ENCODE measurements around the gene GLB1L2. TPM values are rescaled to one million over a fixed set of nuclear protein-coding genes. Genes with fewer than 3 reads are reported as not detected.

Gene GLB1L2
- total RNA-seq, 1 experiment from 2014 or later, result 27.1 TPM

GRCh38 chr11:134340354-134340964 is 8.7 kb downstream of the GLB1L2 start:
- Histone ChIP-seq H3K4me1 (ENCODE audit: control insufficient read depth in 1 of 2, insufficient read depth in 2 of 2, low read length in 2 of 2) (peaks cover 4 to 23% of the 10 kb centered on the region in 2 experiments; a peak in 3 of 4 replicates), H3K27me3 (ENCODE audit: insufficient read depth, low read length) (no peaks in the 10 kb centered on the region), H2AFZ (ENCODE audit: low read depth, low read length, poor library complexity, severe bottlenecking) (no peak overlapping the region), H3K9me2 (ENCODE audit: insufficient read depth) (no peaks in the 10 kb centered on the region), H3K27ac (ENCODE audit: low read depth, low read length) (no peak overlapping the region), H3K4me2 (ENCODE audit: low read length) (peak overlapping the region; percentile 46; the same call in 1 of the 2 replicates), H3K36me3 (ENCODE audit: control insufficient read depth in 1 of 2, insufficient read depth in 2 of 2, low read length in 2 of 2) (no peaks in the 10 kb centered on the region), H3K79me2 (ENCODE audit: insufficient read depth, low read length) (no peaks in the 10 kb centered on the region), H3K4me3 (replicated peaks in 1 of 2; ENCODE audit: low read depth in 1 of 2, low read length in 2 of 2) (no peak overlapping the region), H4K20me1 (ENCODE audit: insufficient read depth) (no peaks in the 10 kb centered on the region), H3K9ac (ENCODE audit: low read length) (no peak overlapping the region), H3K9me3 (ENCODE audit: control insufficient read depth in 1 of 2, insufficient read depth in 1 of 2, low read depth in 1 of 2, low read length in 2 of 2) (no peaks in the 10 kb centered on the region)
- RAD21 ChIA-PET (ENCODE audit: low non-redundant PET in 1 of 2, low total read pairs in 2 of 2, uncharacterized antibody in 2 of 2, unreplicated experiment in 2 of 2), result no interaction called here
- no peak for TF ChIP-seq CEBPB (IDR thresholded peaks at IDR 0.05; ENCODE audit: low read depth)
- no peak for TF ChIP-seq POLR2A (IDR thresholded peaks at IDR 0.05; ENCODE audit: borderline replicate concordance, extremely low read depth, insufficient read depth, insufficient read length)
- no peak for TF ChIP-seq RAD21 (IDR thresholded peaks at IDR 0.05; ENCODE audit: low read depth)
- TF ChIP-seq FOSL1 (IDR thresholded peaks at IDR 0.05; ENCODE audit: low read depth), result no peak
- TF ChIP-seq, protein P1, sequence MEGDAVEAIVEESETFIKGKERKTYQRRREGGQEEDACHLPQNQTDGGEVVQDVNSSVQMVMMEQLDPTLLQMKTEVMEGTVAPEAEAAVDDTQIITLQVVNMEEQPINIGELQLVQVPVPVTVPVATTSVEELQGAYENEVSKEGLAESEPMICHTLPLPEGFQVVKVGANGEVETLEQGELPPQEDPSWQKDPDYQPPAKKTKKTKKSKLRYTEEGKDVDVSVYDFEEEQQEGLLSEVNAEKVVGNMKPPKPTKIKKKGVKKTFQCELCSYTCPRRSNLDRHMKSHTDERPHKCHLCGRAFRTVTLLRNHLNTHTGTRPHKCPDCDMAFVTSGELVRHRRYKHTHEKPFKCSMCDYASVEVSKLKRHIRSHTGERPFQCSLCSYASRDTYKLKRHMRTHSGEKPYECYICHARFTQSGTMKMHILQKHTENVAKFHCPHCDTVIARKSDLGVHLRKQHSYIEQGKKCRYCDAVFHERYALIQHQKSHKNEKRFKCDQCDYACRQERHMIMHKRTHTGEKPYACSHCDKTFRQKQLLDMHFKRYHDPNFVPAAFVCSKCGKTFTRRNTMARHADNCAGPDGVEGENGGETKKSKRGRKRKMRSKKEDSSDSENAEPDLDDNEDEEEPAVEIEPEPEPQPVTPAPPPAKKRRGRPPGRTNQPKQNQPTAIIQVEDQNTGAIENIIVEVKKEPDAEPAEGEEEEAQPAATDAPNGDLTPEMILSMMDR (IDR thresholded peaks at IDR 0.05 in 2 of 3, conservative IDR thresholded peaks at IDR 0.05 in 1 of 3; ENCODE audit: borderline replicate concordance in 1 of 3, insufficient read depth in 1 of 3, low read depth in 2 of 3, low read length in 2 of 3), result no peak
- no peak for TF ChIP-seq SP1 (IDR thresholded peaks at IDR 0.05; ENCODE audit: low read depth)
- TF ChIP-seq POLR2AphosphoS5 (IDR thresholded peaks at IDR 0.05; ENCODE audit: low read depth, low read length), result no peak
- no peak for TF ChIP-seq TCF7L2 (IDR thresholded peaks at IDR 0.05; ENCODE audit: borderline replicate concordance, extremely low read depth, insufficient read depth, insufficient read length)
- no peak for TF ChIP-seq REST (IDR thresholded peaks at IDR 0.05; ENCODE audit: low read depth)
- TF ChIP-seq ZFX (IDR thresholded peaks at IDR 0.05), result no peak
- TF ChIP-seq, protein P2, sequence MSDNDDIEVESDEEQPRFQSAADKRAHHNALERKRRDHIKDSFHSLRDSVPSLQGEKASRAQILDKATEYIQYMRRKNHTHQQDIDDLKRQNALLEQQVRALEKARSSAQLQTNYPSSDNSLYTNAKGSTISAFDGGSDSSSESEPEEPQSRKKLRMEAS (IDR thresholded peaks at IDR 0.05), result no peak
- TF ChIP-seq EZH2phosphoT487 (IDR thresholded peaks at IDR 0.05; ENCODE audit: borderline replicate concordance), result no peak
- TF ChIP-seq EGR1 (IDR thresholded peaks at IDR 0.05; ENCODE audit: low read depth), result no peak
- TF ChIP-seq JUND (IDR thresholded peaks at IDR 0.05), result no peak
- no peak for TF ChIP-seq SRF (IDR thresholded peaks at IDR 0.05; ENCODE audit: low read depth)
- no peak for TF ChIP-seq YY1 (IDR thresholded peaks at IDR 0.05; ENCODE audit: extremely low read depth, insufficient replicate concordance, low read depth, low read length)
- TF ChIP-seq, protein P3, sequence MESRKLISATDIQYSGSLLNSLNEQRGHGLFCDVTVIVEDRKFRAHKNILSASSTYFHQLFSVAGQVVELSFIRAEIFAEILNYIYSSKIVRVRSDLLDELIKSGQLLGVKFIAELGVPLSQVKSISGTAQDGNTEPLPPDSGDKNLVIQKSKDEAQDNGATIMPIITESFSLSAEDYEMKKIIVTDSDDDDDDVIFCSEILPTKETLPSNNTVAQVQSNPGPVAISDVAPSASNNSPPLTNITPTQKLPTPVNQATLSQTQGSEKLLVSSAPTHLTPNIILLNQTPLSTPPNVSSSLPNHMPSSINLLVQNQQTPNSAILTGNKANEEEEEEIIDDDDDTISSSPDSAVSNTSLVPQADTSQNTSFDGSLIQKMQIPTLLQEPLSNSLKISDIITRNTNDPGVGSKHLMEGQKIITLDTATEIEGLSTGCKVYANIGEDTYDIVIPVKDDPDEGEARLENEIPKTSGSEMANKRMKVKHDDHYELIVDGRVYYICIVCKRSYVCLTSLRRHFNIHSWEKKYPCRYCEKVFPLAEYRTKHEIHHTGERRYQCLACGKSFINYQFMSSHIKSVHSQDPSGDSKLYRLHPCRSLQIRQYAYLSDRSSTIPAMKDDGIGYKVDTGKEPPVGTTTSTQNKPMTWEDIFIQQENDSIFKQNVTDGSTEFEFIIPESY (IDR thresholded peaks at IDR 0.05; ENCODE audit: extremely low read depth, insufficient replicate concordance, low read length), result no peak
- TF ChIP-seq ZNF274 (IDR thresholded peaks at IDR 0.05; ENCODE audit: low read depth, low read length), result no peak
- TF ChIP-seq EZH2 (IDR thresholded peaks at IDR 0.05), result no peak
- ATAC-seq (no peak), DNase-seq (ENCODE audit: low read depth, low spot score) (no peak)
- CTCF ChIA-PET, result no interaction called here
- no TSS peak for BruUV-seq (replicated peaks)
- POLR2A ChIA-PET, result no interaction called here
- intact Hi-C loops (cut with micrococcal nuclease), result no loop called here

Measured in HCT116 (cell line).